Dedifferentiated amniotic fluid mesenchymal stem cell (primary cell): Measurements from ENCODE around the gene HCN2.

Source experiments
- DNase-seq: peaks from one replicate; pipeline ENCODE4 v3.0.0-alpha.2; 2016; ENCODE audit errors: extremely low spot score

Gene HCN2

GRCh38 chr19:571566-571974, 18.1 kb upstream of the HCN2 start:
- DNase-seq: no peak

- DNase-seq: peak; percentile 95
These were observed 17.4 kb upstream of the HCN2 start, which contains the start of gene BSG for GRCh38 chr19:572140-572742. BSG (plus strand) TSS chr19:572596; CDS start chr19:572635, 39 bp downstream.

GRCh38 chr19:572743-573518, 16.8 kb upstream of the HCN2 start:
- peak; percentile 32 for DNase-seq

DNA sequence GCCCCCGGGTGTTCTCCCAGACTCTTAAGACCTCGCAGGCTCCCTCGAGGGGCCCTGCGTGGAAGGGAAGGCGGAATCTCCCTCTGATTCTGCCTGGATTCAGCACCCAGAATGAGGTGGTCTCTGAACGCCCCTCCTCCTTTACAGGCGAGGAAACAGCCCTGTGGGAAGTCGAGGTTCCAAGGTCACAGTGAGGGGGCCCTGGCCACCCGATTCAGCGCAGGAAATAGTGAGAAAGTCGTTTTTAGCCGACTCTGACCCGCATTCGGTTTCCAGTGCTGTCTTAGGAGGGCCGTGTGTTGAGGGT, 16.2 kb upstream of the HCN2 start:
- no peak for DNase-seq

DNA sequence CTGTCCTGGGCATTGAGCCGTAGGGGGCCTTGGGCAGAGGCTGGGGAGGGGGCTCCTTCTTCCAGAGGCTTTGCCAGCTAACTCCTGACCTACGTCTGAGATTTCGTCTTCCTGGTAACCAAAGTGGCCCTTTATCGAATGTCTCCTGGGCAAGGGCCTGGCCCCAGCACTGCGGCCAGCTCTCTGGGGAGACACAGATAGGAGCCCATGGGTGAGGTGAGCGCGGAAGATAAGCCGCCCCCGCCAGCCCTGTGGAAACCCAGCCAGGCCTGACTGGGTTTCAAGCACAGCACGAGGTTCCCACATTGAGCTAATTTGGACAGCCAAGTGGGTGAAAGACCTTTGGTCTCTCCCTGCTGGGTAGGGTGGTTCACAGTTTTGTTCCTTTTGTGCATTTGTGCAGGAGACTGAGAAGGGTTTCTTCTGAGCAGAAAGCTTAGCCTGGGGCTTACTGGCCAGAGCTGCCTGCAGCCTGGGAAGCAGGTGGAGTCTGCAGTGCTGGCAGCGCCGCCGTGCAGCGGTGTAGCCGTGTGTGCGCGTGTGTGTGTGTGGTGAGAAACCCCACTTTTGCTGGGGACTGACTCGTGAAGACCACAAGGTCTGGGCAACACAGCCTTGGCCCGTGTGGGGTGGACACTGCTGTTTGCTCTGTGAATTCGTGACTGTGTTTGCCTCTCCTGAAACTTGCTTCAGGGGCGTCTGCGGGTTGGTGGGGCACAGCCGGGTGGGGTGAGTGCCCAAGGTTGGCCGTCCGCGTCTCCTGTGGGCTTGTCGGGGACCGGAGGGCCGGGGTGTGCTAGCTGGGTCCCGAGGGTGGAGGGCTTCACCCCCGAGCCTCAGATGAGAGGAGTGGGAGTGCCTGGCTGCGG, 14.8 kb upstream of the HCN2 start:
- DNase-seq: no peak

DNA sequence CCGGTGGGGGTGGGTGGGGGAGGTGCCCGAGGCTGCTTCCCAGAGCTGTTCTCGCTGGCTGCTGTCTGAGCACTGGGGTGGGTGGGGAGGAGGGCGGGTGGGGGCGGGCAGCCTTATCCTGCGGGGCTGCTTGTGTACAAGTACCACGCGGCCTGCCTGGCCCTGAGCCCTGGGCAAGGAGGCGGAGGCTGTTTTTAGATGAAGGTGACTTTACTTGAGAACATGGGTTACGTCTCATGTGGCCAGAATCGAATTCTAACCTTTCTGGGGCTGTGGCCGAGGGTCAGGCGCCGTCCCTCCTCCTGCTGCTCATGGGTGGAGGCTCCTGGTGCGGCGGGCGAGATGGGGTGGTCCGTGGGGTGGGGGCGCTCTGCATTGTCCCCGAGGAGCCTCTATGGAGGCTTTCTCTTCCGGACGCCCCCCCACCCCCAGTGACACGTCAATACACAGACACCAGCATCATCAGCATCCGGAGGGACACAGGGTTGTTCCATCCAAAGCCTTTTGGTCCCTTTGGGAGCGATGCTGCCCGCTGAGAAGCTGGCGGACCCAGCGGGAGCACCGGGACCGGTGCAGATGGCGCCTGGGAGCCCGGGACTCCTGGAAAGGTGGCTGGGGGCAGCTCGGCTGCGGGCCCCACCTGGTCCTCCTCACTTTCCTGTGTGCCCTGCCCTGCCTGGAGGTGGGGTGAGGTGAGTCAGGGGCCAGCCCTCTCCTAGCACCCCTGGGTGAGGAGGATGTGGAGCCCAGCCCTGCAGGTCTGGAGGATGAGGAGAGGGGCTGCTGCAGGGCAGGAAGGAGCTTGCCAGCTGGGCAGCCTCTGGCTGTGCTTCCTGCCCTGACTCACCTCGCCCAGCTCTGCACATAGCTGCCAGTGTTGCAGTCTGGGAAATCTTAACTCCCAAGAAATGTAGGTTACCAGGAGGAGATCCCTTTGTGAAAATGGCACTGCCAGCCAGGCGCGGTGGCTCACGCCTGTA, 13.9 kb upstream of the HCN2 start:
- no peak for DNase-seq

GRCh38 chr19:576768-577438, 12.8 kb upstream of the HCN2 start:
- no peak for DNase-seq

- no peak for DNase-seq
These were observed 12.0 kb upstream of the HCN2 start for GRCh38 chr19:577439-578392.

GRCh38 chr19:579111-579841, 10.4 kb upstream of the HCN2 start:
- no peak for DNase-seq

GRCh38 chr19:579842-580155, 9.9 kb upstream of the HCN2 start:
- no peak for DNase-seq

DNA sequence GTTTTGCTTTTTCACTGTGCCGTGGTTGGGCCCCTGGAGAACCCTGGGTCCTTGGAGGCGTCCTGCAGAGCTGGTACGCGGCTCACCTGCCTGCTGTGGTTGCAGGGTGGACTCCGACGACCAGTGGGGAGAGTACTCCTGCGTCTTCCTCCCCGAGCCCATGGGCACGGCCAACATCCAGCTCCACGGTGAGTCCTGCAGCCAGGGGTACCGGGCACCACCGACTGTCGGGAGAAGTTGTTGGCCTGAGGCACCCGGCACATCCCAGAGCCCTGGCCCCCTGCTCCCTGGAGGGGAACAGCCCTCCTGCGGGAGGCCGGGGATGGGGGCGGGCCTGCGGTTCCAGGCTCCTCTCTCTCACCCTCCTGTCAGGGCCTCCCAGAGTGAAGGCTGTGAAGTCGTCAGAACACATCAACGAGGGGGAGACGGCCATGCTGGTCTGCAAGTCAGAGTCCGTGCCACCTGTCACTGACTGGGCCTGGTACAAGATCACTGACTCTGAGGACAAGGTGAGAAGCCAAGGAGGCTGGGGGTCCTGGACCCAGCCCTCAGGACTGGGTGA, 9.3 kb upstream of the HCN2 start:
- no peak for DNase-seq

GRCh38 chr19:581399-582111, 8.1 kb upstream of the HCN2 start:
- DNase-seq: no peak

DNA sequence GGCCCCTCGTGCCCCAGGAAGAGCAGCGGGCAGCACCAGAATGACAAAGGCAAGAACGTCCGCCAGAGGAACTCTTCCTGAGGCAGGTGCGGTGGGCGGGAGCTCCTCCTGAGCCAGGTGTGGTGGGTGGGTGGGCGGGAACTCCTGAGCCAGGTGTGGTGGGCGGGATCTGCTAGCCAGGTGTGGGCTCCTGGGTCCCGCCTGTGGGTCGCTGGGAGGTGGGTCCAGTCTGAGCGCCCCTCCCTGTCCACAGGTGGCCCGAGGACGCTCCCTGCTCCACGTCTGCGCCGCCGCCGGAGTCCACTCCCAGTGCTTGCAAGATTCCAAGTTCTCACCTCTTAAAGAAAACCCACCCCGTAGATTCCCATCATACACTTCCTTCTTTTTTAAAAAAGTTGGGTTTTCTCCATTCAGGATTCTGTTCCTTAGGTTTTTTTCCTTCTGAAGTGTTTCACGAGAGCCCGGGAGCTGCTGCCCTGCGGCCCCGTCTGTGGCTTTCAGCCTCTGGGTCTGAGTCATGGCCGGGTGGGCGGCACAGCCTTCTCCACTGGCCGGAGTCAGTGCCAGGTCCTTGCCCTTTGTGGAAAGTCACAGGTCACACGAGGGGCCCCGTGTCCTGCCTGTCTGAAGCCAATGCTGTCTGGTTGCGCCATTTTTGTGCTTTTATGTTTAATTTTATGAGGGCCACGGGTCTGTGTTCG, 7.0 kb upstream of the HCN2 start:
- DNase-seq: no peak

- no peak for DNase-seq
These were observed 6.3 kb upstream of the HCN2 start for GRCh38 chr19:583198-583967.

DNA sequence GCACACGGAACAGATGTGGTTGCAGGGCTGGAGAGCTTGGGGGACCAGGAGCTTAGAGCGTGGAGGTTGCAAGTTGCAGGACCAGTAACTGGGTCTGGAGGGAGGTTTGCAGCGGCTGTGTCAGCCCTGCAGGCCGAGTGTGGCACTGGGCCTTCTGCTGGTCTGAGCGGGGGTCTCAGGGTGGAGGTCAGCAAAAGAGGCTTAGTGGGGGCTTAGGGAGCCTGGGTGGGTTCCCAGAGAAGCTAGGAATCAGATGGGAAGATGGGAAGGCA, 5.8 kb upstream of the HCN2 start:
- no peak for DNase-seq

DNA sequence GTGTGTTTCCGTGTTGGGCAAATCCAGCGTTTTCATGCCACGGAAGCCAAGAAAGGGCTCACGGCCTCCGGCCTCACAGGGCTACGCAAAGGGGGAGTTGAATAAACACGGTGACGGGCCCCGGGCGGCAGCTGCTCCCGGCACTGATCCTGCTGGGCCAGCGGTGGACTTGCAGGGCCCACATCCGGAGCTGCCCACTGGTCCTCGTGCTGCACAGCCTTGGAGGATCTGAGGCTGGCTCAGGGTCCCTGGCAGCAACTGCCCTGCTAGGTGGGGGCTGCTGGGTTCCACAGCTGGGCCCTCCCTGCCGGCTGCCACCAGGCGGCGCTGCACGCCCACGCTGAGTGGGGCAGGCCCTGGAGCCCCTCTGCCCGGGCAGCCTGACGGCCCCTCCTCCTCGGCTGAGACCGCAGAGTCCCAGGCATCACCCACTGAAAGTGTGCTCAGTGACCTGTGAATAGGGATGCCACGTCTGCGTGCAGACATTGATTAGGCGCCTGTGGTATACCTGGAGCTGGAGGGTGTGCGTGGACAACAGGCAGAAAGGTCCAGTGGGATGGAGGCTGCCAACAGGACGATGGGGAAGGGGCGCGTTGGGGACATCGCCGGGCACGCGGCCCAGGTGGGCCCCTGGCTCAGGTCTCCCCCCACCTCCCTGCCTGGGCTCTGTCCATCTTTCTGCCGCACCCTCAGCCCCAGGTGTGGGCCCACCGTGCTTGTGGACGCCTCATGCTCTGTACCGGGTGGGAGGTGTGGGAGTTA, 5.3 kb upstream of the HCN2 start:
- no peak for DNase-seq
